ENCODE results near the gene EXOC3L4. TPM values are rescaled to one million over a fixed set of nuclear protein-coding genes. Genes with fewer than 3 reads are reported as not detected.
A peak's percentile ranks its signal among the peaks of the same experiment; 100 is the strongest.
"Not testable (repeated sequence)": the region's sequence is repeated elsewhere in the genome, so short reads cannot be mapped to it uniquely, and the experiment has no call there.

EXOC3L4 gene
- total RNA-seq, 1 donor from 2014 or later, result 22.9 TPM

DNA sequence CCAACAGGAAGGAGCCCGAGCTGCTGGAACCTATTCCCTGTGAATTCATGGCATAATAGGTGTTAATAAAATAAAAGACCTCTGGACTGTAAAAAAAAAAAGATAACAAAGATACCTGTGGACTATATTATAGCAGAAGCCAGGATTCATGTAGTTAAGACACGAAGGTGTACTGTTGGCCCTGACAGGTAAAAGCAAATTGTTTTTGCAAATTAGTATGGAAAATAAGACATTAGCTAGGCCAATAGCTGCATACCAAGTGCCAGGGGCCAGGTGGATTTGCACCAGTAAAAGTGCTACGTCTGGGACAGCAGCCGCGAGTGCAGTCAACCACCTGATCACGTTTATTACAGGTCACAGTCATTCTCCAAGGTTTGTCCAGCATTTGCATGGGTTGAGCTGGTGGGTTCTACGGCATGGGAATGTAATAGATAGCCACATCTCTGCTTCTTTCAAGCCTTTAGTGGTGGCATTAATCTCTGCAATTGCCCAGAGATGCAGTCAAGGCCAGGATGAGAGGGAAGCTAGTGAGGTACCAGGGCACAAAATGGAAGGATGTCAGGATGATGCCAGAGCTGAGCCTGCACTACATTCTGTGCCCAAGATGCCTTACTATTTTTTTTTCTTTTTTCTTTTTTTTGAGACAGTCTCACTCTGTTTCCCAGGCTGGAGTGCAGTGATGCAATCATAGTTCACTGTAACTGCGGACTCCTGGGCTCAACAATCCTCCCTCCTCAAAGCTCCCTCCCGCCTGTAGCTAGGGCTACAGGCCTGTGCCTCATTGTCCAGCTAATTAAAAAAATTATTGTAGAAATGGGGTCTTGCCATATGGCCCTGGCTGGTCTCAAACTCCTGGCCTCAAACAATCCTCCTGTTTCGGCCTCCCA lies 55.1 kb downstream of the EXOC3L4 start:
- no peak for DNase-seq (ENCODE audit: low spot score)

DNA sequence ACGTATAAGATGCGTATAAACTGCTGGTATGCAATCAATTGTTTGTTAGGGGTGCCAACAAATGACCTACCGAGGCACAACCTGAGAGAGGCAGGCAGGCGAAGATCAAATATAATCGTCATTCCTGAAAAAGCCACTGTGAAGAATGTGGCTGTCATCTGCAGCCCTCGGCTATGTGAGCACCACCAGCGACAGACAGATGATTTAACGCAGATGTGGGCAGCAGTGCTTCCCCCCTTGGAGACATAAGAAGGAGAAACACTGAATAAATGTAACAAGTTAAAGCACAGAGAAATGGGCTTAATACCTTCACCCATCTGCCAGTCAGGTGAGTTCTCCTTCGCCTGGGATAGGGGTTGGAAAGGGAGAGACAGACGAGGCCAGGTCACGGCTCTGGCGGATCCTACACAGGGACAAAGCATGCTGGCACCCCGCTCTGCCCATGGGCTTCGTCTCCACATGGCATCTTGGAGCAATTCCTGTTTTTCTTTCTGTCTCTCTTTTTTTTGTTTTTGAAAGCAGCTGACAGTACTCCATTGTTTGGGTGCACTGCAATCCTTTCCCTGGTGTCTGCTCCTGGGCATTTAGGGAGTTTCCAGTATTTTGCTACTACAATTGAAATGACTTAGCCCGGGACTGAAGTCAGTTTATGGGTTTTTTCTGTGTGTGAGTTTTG lies 56.9 kb downstream of the EXOC3L4 start:
- no peak for DNase-seq (ENCODE audit: low spot score)

DNA sequence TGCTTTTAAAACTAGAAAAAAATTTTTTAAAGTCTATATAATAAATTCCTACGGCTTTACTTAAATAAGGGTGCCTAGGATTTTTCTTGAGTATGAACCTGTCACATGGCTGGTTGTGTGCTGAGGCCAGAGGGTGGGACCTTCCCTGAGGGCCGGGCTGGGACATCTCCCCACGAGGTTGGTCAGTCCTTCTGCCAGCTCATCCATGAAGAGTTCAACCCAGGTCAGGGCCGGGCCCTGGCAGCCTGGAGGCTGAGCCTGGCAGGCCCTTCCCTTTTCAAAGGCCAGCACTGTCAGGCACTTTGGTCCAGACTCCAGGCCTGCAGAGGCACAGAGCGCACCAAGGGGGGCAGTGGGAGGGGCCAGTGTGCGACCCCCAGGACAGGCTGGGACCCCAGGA lies 60.5 kb downstream of the EXOC3L4 start:
- DNase-seq (ENCODE audit: low spot score), result peak; percentile 73

DNA sequence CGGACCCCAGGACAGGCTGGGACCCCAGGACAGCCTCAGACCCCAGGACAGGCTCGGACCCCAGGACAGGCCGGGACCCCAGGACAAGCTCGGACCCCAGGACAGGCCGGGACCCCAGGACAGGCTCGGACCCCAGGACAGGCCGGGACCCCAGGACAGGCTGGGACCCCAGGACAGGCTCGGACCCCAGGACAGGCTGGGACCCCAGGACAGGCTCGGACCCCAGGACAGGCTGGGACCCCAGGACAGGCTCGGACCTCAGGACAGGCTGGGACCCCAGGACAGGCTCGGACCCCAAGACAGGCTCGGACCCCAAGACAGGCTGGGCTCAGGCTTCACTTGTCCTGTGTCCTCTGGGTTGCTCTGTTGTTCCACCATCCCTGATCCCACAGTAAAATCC lies 60.9 kb downstream of the EXOC3L4 start:
- DNase-seq (ENCODE audit: low spot score), result not testable (repeated sequence)

DNA sequence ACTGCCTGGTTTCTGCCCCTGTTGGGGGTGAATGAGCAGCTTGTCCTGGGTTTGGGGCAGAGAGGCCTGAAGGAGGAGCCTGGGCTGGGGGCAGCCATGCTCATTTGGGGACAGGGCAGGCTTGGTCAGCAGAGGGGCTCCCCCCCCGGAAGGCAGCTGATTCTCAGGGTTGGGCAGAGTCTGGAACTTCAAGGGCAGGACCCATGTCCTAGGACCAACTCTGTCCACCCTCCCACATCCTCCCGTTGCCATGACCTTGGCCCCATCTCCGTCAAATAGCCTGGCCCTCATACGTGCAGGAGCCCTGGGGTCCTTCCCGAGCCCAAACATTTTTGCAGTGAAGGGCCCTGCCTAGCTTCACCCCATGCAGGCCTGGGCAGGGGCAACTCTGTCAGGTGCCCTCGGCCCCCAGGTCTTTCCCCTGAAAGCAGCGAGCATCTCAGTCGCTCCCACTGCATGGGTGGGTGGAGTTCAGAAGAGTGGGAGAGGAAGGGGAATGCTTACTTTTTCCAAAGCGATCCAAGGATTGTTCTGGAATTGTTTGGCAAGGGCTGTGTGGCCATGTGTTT lies 61.4 kb downstream of the EXOC3L4 start:
- DNase-seq (ENCODE audit: low spot score), result no peak

DNA sequence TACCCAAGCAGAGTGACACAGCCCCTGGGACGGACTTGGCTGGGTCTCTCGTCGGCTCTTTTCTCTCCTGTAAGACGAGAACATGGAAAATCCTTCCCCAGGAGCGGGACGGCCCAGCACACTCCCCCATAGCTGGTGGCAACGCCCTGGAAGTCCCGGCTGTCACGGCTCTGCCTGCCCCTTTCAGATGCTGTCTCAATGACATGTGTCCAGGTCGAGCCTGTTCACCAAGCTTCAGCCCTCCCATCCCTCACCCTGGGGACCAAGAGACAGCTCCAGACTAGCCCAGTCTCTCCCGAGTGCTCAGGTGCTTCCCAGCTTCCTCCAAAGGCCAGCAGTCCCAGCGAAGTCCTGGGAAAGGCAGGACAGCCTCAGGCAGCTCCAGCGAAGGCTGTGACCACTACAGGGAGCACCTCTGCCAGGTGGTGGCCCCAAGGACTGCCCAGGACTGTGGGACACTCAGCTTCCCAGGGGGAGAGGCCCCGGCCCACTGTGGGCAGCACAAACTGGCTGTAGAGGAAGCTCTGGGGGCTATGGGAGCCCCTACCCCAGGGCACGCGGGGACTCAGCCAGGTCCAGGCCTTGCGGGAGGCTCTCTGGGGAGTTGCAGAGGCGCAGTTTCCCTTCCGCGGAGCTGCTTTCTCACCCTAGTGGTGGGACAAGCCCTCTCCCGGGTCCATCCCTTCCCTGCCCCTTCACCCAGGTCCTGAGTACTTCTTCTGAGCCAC lies 62.3 kb downstream of the EXOC3L4 start:
- no peak for DNase-seq (ENCODE audit: low spot score)

DNA sequence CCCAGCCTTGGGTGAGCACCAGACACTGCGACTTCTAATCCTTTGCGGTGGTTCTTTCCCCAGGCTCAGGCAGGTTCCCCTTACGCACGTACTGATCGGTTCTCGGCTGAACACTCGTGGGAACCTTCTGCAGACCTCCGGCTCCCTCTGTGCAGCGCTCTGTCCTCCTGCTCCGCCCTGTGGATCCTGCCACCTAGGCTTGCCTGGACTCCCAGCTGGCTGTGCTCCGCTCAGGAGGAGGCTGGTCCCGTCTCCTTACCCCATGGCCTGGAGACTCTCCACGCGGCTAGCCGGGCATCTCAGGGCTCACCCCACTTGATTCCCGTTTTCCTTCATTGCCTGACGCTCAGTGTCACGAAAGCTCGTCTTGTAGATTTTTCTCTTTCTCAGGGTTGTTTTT lies 63.4 kb downstream of the EXOC3L4 start:
- no peak for DNase-seq (ENCODE audit: low spot score)

DNA sequence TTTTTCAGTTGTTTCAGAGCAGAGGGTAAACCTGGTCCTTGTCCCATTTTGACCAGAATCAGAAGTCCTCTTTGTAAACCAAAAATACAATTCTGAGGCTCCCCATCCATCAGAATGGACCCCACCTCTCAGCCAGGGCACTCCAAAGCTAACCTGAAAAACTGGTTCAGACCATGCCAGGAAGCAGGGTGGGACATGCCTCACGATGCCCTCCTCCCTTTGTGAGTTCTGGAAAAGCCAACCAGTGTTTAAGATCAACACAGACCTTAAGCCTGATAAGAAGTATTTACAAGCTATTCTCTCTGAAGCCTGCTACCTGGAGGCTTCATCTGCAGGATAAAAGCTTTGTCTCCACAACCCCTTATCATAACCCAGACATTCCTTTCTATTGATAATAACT lies 64.2 kb downstream of the EXOC3L4 start:
- DNase-seq (ENCODE audit: low spot score), result no peak

Other genes with a start within 250 kb of the EXOC3L4 start
- gene AMN, start 172.1 kb upstream of the EXOC3L4 start, total RNA-seq, result 204 TPM
- 165 TPM for gene CDC42BPB, start 37.2 kb upstream of the EXOC3L4 start, total RNA-seq
- gene LBHD2, start 10.5 kb upstream of the EXOC3L4 start, total RNA-seq, result 0.60 TPM
- 133 TPM for gene TNFAIP2, start 28.7 kb downstream of the EXOC3L4 start, total RNA-seq
- gene EIF5, start 239.5 kb downstream of the EXOC3L4 start, total RNA-seq, result 265 TPM

Data from mucosa of gallbladder (tissue), 1 donor.